ENCODE results near the gene IFFO2.

DNA sequence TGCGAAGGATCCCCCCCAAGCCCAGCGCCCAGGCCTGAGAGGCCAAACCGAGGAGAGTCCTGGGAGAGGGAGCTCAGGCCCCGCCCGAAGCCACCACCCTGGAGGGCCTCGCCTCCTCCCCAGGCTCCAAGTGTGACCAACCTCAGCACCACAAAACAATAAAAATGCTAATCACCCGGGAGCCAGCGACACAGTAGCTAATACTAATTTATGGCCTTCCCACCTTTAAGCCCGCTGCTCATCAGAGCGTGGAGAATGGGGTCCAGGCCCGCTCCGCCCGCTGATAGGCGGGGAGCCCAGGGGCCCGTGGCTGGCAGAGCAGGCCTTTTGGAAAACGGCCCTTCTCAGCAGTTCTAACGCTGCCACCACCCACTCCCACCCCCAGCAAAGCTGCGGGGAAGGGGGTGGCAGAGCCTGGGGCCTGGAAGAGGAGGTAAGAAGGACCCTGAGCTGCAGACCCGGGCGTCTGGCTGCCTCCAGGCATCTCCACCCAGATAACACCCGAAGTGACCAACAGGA lies 76.6 kb downstream of the IFFO2 start:
- TF ChIP-seq, protein P1, sequence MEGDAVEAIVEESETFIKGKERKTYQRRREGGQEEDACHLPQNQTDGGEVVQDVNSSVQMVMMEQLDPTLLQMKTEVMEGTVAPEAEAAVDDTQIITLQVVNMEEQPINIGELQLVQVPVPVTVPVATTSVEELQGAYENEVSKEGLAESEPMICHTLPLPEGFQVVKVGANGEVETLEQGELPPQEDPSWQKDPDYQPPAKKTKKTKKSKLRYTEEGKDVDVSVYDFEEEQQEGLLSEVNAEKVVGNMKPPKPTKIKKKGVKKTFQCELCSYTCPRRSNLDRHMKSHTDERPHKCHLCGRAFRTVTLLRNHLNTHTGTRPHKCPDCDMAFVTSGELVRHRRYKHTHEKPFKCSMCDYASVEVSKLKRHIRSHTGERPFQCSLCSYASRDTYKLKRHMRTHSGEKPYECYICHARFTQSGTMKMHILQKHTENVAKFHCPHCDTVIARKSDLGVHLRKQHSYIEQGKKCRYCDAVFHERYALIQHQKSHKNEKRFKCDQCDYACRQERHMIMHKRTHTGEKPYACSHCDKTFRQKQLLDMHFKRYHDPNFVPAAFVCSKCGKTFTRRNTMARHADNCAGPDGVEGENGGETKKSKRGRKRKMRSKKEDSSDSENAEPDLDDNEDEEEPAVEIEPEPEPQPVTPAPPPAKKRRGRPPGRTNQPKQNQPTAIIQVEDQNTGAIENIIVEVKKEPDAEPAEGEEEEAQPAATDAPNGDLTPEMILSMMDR (IDR thresholded peaks at IDR 0.05), result no peak
- no peak for TF ChIP-seq EZH2 (IDR thresholded peaks at IDR 0.05; ENCODE audit: borderline replicate concordance, insufficient read depth, low read depth, low read length, poor library complexity, severe bottlenecking)
